Posterior cingulate gyrus (tissue), 11 donors: ENCODE results near the gene TEX19.

Source experiments
- DNase-seq, 10 donors: peaks; one replicate each; pipeline versions ENCODE4 v3.0.0 to v3.0.0-alpha.2; 2020 to 2021; ENCODE audit warnings: mixed read lengths in 3 of 10
- intact Hi-C: fragments of 100-400 bp; cut with DNase I; formaldehyde crosslinking; loops from one replicate; pipeline ENCODE4 v1.15.1; 2023

Gene TEX19

GRCh38 chr17:82320956-82321927 lies 37.8 kb upstream of the TEX19 start:
- DNase-seq: peak in 2 of 10 donors; percentile 36 to 57
- intact Hi-C loops: loop anchor here (5.0 kb wide), 1 partner anchor 84 kb away; no protein-coding TSS in a partner anchor

- intact Hi-C loops: loop anchor here (5.0 kb wide), 1 partner anchor 85 kb away; no protein-coding TSS in a partner anchor
- DNase-seq: no peak
Observed at GRCh38 chr17:82321947-82322466, 37.0 kb upstream of the TEX19 start.

- intact Hi-C loops: loop anchor here (5.0 kb wide), 1 partner anchor 85 kb away; no protein-coding TSS in a partner anchor
- DNase-seq: no peak
Observed at GRCh38 chr17:82322526-82323453, 36.3 kb upstream of the TEX19 start.

- DNase-seq: no peak
- intact Hi-C loops: loop anchor here (5.0 kb wide), 1 partner anchor 86 kb away; no protein-coding TSS in a partner anchor
Observed at GRCh38 chr17:82323514-82324234, 35.4 kb upstream of the TEX19 start.

GRCh38 chr17:82324566-82325285 lies 34.3 kb upstream of the TEX19 start:
- intact Hi-C loops: loop anchor here (5.0 kb wide), 1 partner anchor 87 kb away; no protein-coding TSS in a partner anchor
- no peak for DNase-seq

- no peak for DNase-seq
- intact Hi-C loops: no loop called here
Observed at GRCh38 chr17:82325286-82326180, 33.5 kb upstream of the TEX19 start.

- intact Hi-C loops: no loop called here
- no peak for DNase-seq
Observed at GRCh38 chr17:82327289-82327688, 31.8 kb upstream of the TEX19 start.

GRCh38 chr17:82327757-82328140 lies 31.3 kb upstream of the TEX19 start:
- intact Hi-C loops: no loop called here

GRCh38 chr17:82328141-82328993 lies 30.7 kb upstream of the TEX19 start:
- DNase-seq: no peak
- intact Hi-C loops: no loop called here

More at GRCh38 chr17:82327757-82328140, 31.3 kb upstream of the TEX19 start:
- DNase-seq: no peak

GRCh38 chr17:82328994-82329507 lies 30.0 kb upstream of the TEX19 start:
- no peak for DNase-seq
- intact Hi-C loops: no loop called here

- DNase-seq: no peak
- intact Hi-C loops: no loop called here
Observed at GRCh38 chr17:82329683-82330321, 29.2 kb upstream of the TEX19 start.

GRCh38 chr17:82330322-82331239 lies 28.5 kb upstream of the TEX19 start:
- peak in 1 of 10 donors; percentile 22 for DNase-seq
- intact Hi-C loops: no loop called here

GRCh38 chr17:82331345-82331939 lies 27.6 kb upstream of the TEX19 start:
- intact Hi-C loops: no loop called here
- DNase-seq: no peak

- intact Hi-C loops: no loop called here
- peak in 3 of 10 donors; percentile 34 to 39 (median 37) for DNase-seq
Observed at GRCh38 chr17:82332669-82333278, 26.3 kb upstream of the TEX19 start.
